Measurements from ENCODE around the gene FGD3. TPM values are rescaled to one million over a fixed set of nuclear protein-coding genes. Genes with fewer than 3 reads are reported as not detected.

Gene FGD3
- total and polyA plus RNA-seq, 9 of the 15 experiments (the other 6 are each of a cell fraction or from before 2014, with no cell fraction given): 0.07 to 1.3 (median 0.29) TPM

DNA sequence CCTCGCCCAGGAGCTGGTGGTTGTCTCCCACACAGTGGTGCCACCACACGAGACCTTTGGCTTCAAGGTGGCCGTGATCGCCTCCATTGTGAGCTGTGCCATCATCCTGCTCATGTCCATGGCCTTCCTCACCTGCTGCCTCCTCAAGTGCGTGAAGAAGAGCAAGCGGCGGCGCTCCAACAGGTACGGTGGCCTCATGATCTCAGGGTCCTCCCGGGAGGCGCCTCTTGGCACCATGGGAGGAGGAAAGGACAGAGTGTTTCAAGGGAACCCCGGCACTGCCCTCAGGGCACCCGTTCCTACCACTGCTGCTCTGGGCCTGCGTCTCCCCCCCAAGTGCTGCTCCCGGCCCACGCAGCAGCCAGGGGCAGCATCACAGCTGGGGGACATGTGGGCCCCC lies 130.5 kb downstream of the FGD3 start:
- Histone ChIP-seq H2AFZ (ENCODE audit: low read depth, low read length) (no peak overlapping the region), H4K20me1 (replicated peaks; ENCODE audit: control insufficient read depth, insufficient read depth, low read length) (no peaks in the 10 kb centered on the region), H3K9me3 (replicated peaks; ENCODE audit: control insufficient read depth, insufficient read depth, low read depth, low read length) (no peaks in the 10 kb centered on the region), H3K4me3 (no peak overlapping the region), H3K9me1 (ENCODE audit: control insufficient read depth, insufficient read depth, low read length) (peaks cover 2% of the 10 kb centered on the region), H3K36me3 (ENCODE audit: control insufficient read depth, insufficient read depth, low read length) (no peaks in the 10 kb centered on the region; the same call in 2 of the 3 replicates), H3K4me1 (replicated peaks in 1 of 2; ENCODE audit: control insufficient read depth in 2 of 2, insufficient read depth in 2 of 2, low read length in 2 of 2) (peaks cover 12 to 16% of the 10 kb centered on the region in 2 experiments), H3K9ac (ENCODE audit: insufficient read depth in 1 of 2, low read depth in 2 of 2, low read length in 2 of 2) (no peak overlapping the region), H3K4me2 (ENCODE audit: insufficient read depth, low read length) (no peak overlapping the region), H3K79me2 (ENCODE audit: control insufficient read depth, insufficient read depth, low read length) (no peaks in the 10 kb centered on the region), H3K27me3 (ENCODE audit: control insufficient read depth in 2 of 2, insufficient read depth in 2 of 2, low read length in 2 of 2) (no peaks in the 10 kb centered on the region), H3K27ac (ENCODE audit: extremely low read depth, low read depth, low read length) (no peak overlapping the region)
- in situ Hi-C loops (cut with MboI) (no loop called here), intact Hi-C loops (cut with micrococcal nuclease) (no loop called here)
- TF ChIP-seq, protein P1, sequence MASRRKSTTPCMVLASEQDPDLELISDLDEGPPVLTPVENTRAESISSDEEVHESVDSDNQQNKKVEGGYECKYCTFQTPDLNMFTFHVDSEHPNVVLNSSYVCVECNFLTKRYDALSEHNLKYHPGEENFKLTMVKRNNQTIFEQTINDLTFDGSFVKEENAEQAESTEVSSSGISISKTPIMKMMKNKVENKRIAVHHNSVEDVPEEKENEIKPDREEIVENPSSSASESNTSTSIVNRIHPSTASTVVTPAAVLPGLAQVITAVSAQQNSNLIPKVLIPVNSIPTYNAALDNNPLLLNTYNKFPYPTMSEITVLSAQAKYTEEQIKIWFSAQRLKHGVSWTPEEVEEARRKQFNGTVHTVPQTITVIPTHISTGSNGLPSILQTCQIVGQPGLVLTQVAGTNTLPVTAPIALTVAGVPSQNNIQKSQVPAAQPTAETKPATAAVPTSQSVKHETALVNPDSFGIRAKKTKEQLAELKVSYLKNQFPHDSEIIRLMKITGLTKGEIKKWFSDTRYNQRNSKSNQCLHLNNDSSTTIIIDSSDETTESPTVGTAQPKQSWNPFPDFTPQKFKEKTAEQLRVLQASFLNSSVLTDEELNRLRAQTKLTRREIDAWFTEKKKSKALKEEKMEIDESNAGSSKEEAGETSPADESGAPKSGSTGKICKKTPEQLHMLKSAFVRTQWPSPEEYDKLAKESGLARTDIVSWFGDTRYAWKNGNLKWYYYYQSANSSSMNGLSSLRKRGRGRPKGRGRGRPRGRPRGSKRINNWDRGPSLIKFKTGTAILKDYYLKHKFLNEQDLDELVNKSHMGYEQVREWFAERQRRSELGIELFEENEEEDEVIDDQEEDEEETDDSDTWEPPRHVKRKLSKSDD (conservative IDR thresholded peaks at IDR 0.05; ENCODE audit: low read length): no peak
- TF ChIP-seq SRSF7 (optimal IDR thresholded peaks at IDR 0.05; ENCODE audit: low read depth, low read length): no peak
- TF ChIP-seq ZNF165 (CRISPR knock-in tag; IDR thresholded peaks at IDR 0.05; ENCODE audit: borderline replicate concordance): no peak
- TF ChIP-seq, protein P2, sequence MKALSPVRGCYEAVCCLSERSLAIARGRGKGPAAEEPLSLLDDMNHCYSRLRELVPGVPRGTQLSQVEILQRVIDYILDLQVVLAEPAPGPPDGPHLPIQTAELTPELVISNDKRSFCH (CRISPR knock-in tag; IDR thresholded peaks at IDR 0.05): no peak
- TF ChIP-seq, protein P2 (tag; IDR thresholded peaks at IDR 0.05): no peak
- TF ChIP-seq NFATC3 (IDR thresholded peaks at IDR 0.05): no peak
- TF ChIP-seq STAT5A (IDR thresholded peaks at IDR 0.05; ENCODE audit: borderline replicate concordance, low read length): no peak
- TF ChIP-seq, protein P3, sequence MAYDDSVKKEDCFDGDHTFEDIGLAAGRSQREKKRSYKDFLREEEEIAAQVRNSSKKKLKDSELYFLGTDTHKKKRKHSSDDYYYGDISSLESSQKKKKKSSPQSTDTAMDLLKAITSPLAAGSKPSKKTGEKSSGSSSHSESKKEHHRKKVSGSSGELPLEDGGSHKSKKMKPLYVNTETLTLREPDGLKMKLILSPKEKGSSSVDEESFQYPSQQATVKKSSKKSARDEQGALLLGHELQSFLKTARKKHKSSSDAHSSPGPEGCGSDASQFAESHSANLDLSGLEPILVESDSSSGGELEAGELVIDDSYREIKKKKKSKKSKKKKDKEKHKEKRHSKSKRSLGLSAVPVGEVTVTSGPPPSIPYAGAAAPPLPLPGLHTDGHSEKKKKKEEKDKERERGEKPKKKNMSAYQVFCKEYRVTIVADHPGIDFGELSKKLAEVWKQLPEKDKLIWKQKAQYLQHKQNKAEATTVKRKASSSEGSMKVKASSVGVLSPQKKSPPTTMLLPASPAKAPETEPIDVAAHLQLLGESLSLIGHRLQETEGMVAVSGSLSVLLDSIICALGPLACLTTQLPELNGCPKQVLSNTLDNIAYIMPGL (CRISPR knock-in tag; IDR thresholded peaks at IDR 0.05): no peak
- TF ChIP-seq NUFIP1 (IDR thresholded peaks at IDR 0.05; ENCODE audit: partially characterized antibody): no peak
- no peak for TF ChIP-seq SRSF9 (IDR thresholded peaks at IDR 0.05; ENCODE audit: borderline replicate concordance, low read depth, low read length)
- no peak for TF ChIP-seq ZNF253 (CRISPR knock-in tag; conservative IDR thresholded peaks at IDR 0.05)
- TF ChIP-seq SRSF1 (IDR thresholded peaks at IDR 0.05; ENCODE audit: low read depth, low read length): no peak
- no peak for TF ChIP-seq DIDO1 (tag; IDR thresholded peaks at IDR 0.05; ENCODE audit: low read depth)
- no peak for TF ChIP-seq GTF2E2 (tag; IDR thresholded peaks at IDR 0.05)
- CTCF ChIA-PET (ENCODE audit: low intra/inter-chr PET ratio): no interaction called here
- no TSS peak for BruUV-seq (replicated peaks)
- POLR2A ChIA-PET: no interaction called here
- no peak for DNase-seq (ENCODE audit: extremely low read depth in 1 of 4, low spot score in 3 of 4)
- ATAC-seq: no peak
- 87% methylated on average over 12 of the region's 16 CpGs for WGBS (ENCODE audit: insufficient coverage, low coverage, missing lambda C conversion rate)
- FAIRE-seq: no peak

Data from K562 (cell line).